Body of pancreas (tissue), 4 donors: ENCODE measurements around the gene MRPS35. TPM values are rescaled to one million over a fixed set of nuclear protein-coding genes. Genes with fewer than 3 reads are reported as not detected.

Experiments used
- ATAC-seq: fragments of 150-250 bp; one replicate; pipeline ENCODE4 v1.9.1; 2016
- DNase-seq, 4 donors: peaks; one replicate each; pipeline ENCODE4 v3.0.0-alpha.2; 2019
- H3K27ac ChIP-seq, 4 donors: fragments of 200-600 bp; sonication (generic); 1 replicate in 3 of 4; 2 replicates in 1 of 4; pipeline versions ENCODE4 v1.5.1 to v1.6.1; 2016 to 2019; ENCODE audit warnings: mild to moderate bottlenecking in 1 of 4, mixed read lengths in 1 of 4, moderate library complexity in 1 of 4
- H3K27me3 ChIP-seq, 2 donors: fragments of 200-600 bp; sonication (generic); one replicate each; pipeline ENCODE4 v1.6.0; 2016; ENCODE audit warnings: mild to moderate bottlenecking in 1 of 2
- H3K36me3 ChIP-seq, 2 donors: fragments of 200-600 bp; sonication (generic); replicated peaks in 1 of 2; 2 replicates each; pipeline ENCODE4 v1.5.1; 2016; ENCODE audit warnings: low read depth in 2 of 2; ENCODE audit not compliant: insufficient read depth in 1 of 2
- H3K4me1 ChIP-seq: fragments of 200-600 bp; sonication (generic); one replicate; pipeline ENCODE4 v1.6.0; 2016
- H3K4me3 ChIP-seq, 2 donors: fragments of 200-600 bp; sonication (generic); 1 replicate in 1 of 2; 2 replicates in 1 of 2; pipeline ENCODE4 v1.5.1; 2016 to 2019
- H3K9me3 ChIP-seq, 3 donors: fragments of 200-600 bp; sonication (generic); 1 replicate in 2 of 3; 2 replicates in 1 of 3; pipeline ENCODE4 v1.5.1; 2016
- CTCF ChIP-seq, 7 experiments: fragments of 450-650 bp in 4 of 7; fragments of 200-600 bp in 3 of 7; sonication (generic) in 3 of 7; IDR thresholded peaks; one replicate each; pipeline ENCODE4 v1.5.1; 2016 to 2019; ENCODE audit warnings: antibody characterized with exemption in 7 of 7
- POLR2A ChIP-seq, 3 donors: fragments of 450-650 bp; IDR thresholded peaks; one replicate each; pipeline ENCODE4 v1.6.1; 2016; ENCODE audit warnings: antibody characterized with exemption in 3 of 3, mild to moderate bottlenecking in 2 of 3
- WGBS, 2 donors: methylation state at CpG; one replicate each; pipeline ENCODE4 v1.1.5; 2017; 5-methylcytosine and 5-hydroxymethylcytosine counted together
- intact Hi-C: fragments of 100-400 bp; cut with DNase I; formaldehyde crosslinking; loops from one replicate; pipeline ENCODE4 v1.15.1; 2023
- total RNA-seq, 2 donors: library from RNA; depleted of rRNA; stranded (reverse); fragments of >200 nt; gene quantifications; one replicate each; pipeline ENCODE4 v1.1.0, GENCODE V29; 2016

MRPS35 gene
- total RNA-seq, 2 donors from 2014 or later = 14.3 to 16.5 TPM

- no peak overlapping the region for H3K27ac ChIP-seq
- peaks cover 0 to 7% of the 10 kb centered on the region in 2 donors for H3K36me3 ChIP-seq
- WGBS, 2 donors = 52 to 61% methylated on average over 2 of the region's 2 CpGs
- no peaks in the 10 kb centered on the region for H3K9me3 ChIP-seq
- intact Hi-C loops = no loop called here
- TF ChIP-seq POLR2A (IDR thresholded peaks at IDR 0.05) = no peak
- no peak for TF ChIP-seq CTCF (IDR thresholded peaks at IDR 0.05)
- H3K4me3 ChIP-seq = no peak overlapping the region
- no peaks in the 10 kb centered on the region for H3K27me3 ChIP-seq
- peaks cover 51% of the 10 kb centered on the region for H3K4me1 ChIP-seq
- ATAC-seq (no peak), DNase-seq (no peak)
Observed at GRCh38 chr12:27787559-27787958, 76.9 kb downstream of the MRPS35 start.

DNA sequence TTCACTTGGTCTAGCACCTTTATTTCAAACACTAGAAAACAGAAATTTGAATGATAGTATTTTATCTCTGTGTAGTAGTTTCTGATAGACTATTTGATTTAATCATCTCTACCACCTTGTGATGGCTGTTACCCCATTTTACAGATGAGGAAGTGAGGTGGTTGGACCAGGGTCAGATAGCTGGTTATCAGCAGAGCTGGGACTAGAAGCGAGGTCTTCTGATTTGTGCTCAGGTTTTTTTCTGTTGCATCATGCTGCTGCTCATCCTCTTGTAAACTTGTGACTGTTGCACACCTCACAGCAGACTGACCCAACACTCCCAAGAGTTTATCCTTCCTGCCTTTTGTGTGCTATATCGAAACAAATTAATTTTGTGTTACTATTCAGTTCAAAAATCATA, 79.5 kb downstream of the MRPS35 start:
- Histone ChIP-seq H3K4me3 (no peak overlapping the region), H3K4me1 (peaks cover 33% of the 10 kb centered on the region), H3K27me3 (no peaks in the 10 kb centered on the region), H3K27ac (no peak overlapping the region), H3K36me3 (peaks cover 0 to 10% of the 10 kb centered on the region in 2 donors), H3K9me3 (no peaks in the 10 kb centered on the region)
- no peak for ATAC-seq
- TF ChIP-seq CTCF (IDR thresholded peaks at IDR 0.05) (no peak), POLR2A (IDR thresholded peaks at IDR 0.05) (no peak)
- intact Hi-C loops = no loop called here
- DNase-seq = no peak
- 92% methylated on average over 2 of the region's 2 CpGs for WGBS, 2 donors

GRCh38 chr12:27794818-27795584, 84.4 kb downstream of the MRPS35 start:
- Histone ChIP-seq H3K4me3 (no peak overlapping the region), H3K27ac (no peak overlapping the region), H3K4me1 (no peaks in the 10 kb centered on the region), H3K36me3 (peaks cover 0 to 24% of the 10 kb centered on the region in 2 donors), H3K27me3 (no peaks in the 10 kb centered on the region), H3K9me3 (no peaks in the 10 kb centered on the region)
- intact Hi-C loops = no loop called here
- no peak for TF ChIP-seq POLR2A (IDR thresholded peaks at IDR 0.05)
- no peak for TF ChIP-seq CTCF (IDR thresholded peaks at IDR 0.05)
- ATAC-seq = no peak
- WGBS, 2 donors = 75 to 79% methylated on average over 6 of the region's 6 CpGs
- peak in 1 of 4 donors; percentile 14 for DNase-seq

GRCh38 chr12:27796128-27796527, 85.5 kb downstream of the MRPS35 start:
- Histone ChIP-seq H3K36me3 (peaks cover 0 to 24% of the 10 kb centered on the region in 2 donors), H3K4me3 (no peak overlapping the region), H3K27me3 (no peaks in the 10 kb centered on the region), H3K27ac (no peak overlapping the region), H3K9me3 (no peaks in the 10 kb centered on the region), H3K4me1 (no peaks in the 10 kb centered on the region)
- ATAC-seq (no peak), DNase-seq (no peak)
- TF ChIP-seq CTCF (IDR thresholded peaks at IDR 0.05) = no peak
- TF ChIP-seq POLR2A (IDR thresholded peaks at IDR 0.05) = no peak
- WGBS, 2 donors = 86 to 87% methylated on average over 7 of the region's 7 CpGs
- intact Hi-C loops = no loop called here
